ENCODE measurements around the gene BTAF1. TPM values are rescaled to one million over a fixed set of nuclear protein-coding genes. Genes with fewer than 3 reads are reported as not detected.

The BTAF1 gene
- total RNA-seq, 1 donor from 2014 or later, result 67.1 TPM

DNA sequence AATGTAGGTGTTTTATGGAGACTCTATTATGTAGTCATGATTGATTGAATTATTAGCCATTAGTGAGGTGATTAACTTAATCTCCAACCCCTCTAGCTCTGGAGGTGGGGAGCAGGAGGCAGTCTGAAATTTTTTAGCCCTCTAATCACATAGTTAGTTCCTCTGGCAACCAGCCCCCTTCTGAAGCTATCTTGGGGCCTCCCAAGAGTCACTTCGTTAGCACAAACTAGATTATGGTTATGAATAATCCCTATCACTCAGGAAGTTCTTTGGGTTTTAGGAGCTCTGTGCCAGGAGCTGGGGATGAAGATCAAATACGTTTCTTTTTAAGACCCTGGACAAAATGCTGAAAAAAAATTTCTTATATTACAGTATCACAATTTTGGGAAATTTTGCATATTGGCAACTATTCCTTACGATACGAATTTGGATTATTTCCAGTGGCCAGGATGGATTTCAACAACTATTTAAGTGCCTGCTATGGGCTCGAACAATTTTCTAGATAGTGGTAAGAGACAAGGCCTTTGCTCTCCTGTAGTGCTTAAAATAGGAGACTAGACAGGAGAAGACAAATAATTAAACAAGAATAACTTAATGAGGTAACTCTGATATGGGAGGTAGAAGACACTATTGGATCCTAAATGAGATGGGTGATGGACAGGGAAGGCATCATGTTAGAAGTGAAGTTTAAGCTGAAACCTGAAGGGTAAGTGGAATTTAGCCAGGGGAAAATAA lies 52.9 kb downstream of the BTAF1 start:
- Mint-ChIP-seq H3K27ac (peak overlapping the region; percentile 93), H3K4me3 (no peak overlapping the region), H3K9me3 (peaks cover 7% of the 10 kb centered on the region), H3K27me3 (no peaks in the 10 kb centered on the region), H3K4me1 (peaks cover 36% of the 10 kb centered on the region), H3K36me3 (ENCODE audit: low read depth) (peaks cover 65% of the 10 kb centered on the region)
- DNase-seq, result no peak
- intact Hi-C loops (cut with micrococcal nuclease), result loop anchor here (5.0 kb wide), 1 partner anchor 36 kb away; no protein-coding TSS in a partner anchor

DNA sequence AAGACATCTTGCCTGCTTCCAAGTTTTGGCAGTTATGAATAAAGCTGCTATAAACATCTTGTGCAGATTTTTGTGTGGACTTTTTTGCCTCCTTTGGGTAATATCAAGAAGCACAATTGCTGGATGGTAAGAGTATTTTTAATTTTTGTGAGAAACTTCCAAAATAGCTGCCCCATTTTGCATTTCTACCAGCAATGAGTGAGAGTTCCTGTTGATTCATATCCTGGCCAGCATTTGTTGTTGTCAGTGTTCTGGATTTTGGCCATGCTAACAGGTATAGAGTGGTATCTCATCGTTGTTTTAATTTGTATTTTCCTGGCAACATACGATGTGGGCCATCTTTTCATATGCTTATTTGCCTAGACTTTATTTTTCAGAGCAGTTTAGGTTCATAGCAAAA lies 53.9 kb downstream of the BTAF1 start:
- no peaks in the 10 kb centered on the region for H3K27me3 Mint-ChIP-seq
- H3K36me3 Mint-ChIP-seq (ENCODE audit: low read depth), result peaks cover 63% of the 10 kb centered on the region
- H3K4me1 Mint-ChIP-seq, result peaks cover 36% of the 10 kb centered on the region
- intact Hi-C loops (cut with micrococcal nuclease), result loop anchor here (5.0 kb wide), 1 partner anchor 35 kb away; no protein-coding TSS in a partner anchor
- peaks cover 7% of the 10 kb centered on the region for H3K9me3 Mint-ChIP-seq
- H3K27ac Mint-ChIP-seq, result peak overlapping the region; percentile 34
- H3K4me3 Mint-ChIP-seq, result no peak overlapping the region
- no peak for DNase-seq

DNA sequence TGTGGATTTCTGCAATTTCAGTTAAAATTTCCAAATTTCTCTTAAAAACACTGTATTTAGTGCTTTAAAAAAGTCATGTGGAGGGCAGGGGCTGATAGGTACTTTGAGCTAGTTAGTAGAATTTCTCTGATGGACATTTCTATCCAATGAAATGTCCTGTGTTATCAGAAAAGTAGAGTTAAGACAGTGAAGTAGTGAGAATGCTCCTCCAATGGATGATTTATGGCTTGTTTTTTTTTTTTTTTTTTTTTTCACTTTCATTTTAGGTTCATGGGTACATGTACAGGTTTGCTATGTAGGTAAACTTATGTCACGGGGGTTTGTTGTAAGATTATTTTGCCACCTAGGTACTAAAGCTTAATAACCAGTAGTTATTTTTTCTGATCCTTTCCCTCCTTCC lies 55.0 kb downstream of the BTAF1 start:
- intact Hi-C loops (cut with micrococcal nuclease), result loop anchor here (5.0 kb wide), 1 partner anchor 34 kb away; no protein-coding TSS in a partner anchor
- no peaks in the 10 kb centered on the region for H3K27me3 Mint-ChIP-seq
- H3K9me3 Mint-ChIP-seq, result peaks cover 7% of the 10 kb centered on the region
- H3K27ac Mint-ChIP-seq, result no peak overlapping the region
- peaks cover 68% of the 10 kb centered on the region for H3K36me3 Mint-ChIP-seq (ENCODE audit: low read depth)
- DNase-seq, result no peak
- peaks cover 40% of the 10 kb centered on the region for H3K4me1 Mint-ChIP-seq
- no peak overlapping the region for H3K4me3 Mint-ChIP-seq

GRCh38 chr10:91980319-91980718 lies 56.7 kb downstream of the BTAF1 start:
- no peaks in the 10 kb centered on the region for H3K27me3 Mint-ChIP-seq
- peaks cover 70% of the 10 kb centered on the region for H3K36me3 Mint-ChIP-seq (ENCODE audit: low read depth)
- no peak overlapping the region for H3K4me3 Mint-ChIP-seq
- H3K9me3 Mint-ChIP-seq, result peaks cover 7% of the 10 kb centered on the region
- DNase-seq, result no peak
- intact Hi-C loops (cut with micrococcal nuclease), result no loop called here
- no peak overlapping the region for H3K27ac Mint-ChIP-seq
- H3K4me1 Mint-ChIP-seq, result peaks cover 35% of the 10 kb centered on the region

DNA sequence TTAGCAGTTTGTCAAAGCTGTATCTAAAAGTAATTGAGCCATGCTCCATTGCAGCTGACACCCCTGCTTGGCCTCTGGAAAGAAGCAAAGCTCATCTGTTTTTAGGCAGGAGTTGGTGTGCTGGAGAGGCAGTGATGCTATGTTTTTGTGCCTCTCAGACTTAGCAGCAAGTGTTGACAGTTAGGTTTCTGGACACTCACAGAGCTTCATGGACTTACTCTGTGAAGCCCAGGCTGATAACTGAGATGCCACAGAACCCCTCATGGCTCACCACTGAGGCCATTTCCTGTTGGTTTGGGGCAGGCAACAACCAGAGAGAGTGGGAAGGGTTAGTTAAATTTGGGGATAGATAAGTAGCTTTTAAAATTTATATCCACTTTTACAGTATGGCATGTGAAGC lies 59.8 kb downstream of the BTAF1 start:
- H3K4me3 Mint-ChIP-seq, result no peak overlapping the region

GRCh38 chr10:91987397-91988037 lies 63.9 kb downstream of the BTAF1 start:
- no peak overlapping the region for H3K4me3 Mint-ChIP-seq
- peak overlapping the region; percentile 5 for H3K27ac Mint-ChIP-seq
- peaks cover 64% of the 10 kb centered on the region for H3K36me3 Mint-ChIP-seq (ENCODE audit: low read depth)
- peaks cover 5% of the 10 kb centered on the region for H3K9me3 Mint-ChIP-seq
- peaks cover 29% of the 10 kb centered on the region for H3K4me1 Mint-ChIP-seq
- no peak for DNase-seq
- intact Hi-C loops (cut with micrococcal nuclease), result no loop called here
- no peaks in the 10 kb centered on the region for H3K27me3 Mint-ChIP-seq

More for the DNA sequence above, 59.8 kb downstream of the BTAF1 start:
- Mint-ChIP-seq H3K27me3 (no peaks in the 10 kb centered on the region), H3K27ac (peak overlapping the region; percentile 36), H3K4me1 (peaks cover 29% of the 10 kb centered on the region), H3K36me3 (ENCODE audit: low read depth) (peaks cover 69% of the 10 kb centered on the region), H3K9me3 (peaks cover 8% of the 10 kb centered on the region)
- no peak for DNase-seq
- intact Hi-C loops (cut with micrococcal nuclease), result no loop called here

- peaks cover 45% of the 10 kb centered on the region for H3K36me3 Mint-ChIP-seq (ENCODE audit: low read depth)
- H3K4me3 Mint-ChIP-seq, result no peak overlapping the region
- H3K27me3 Mint-ChIP-seq, result no peaks in the 10 kb centered on the region
- intact Hi-C loops (cut with micrococcal nuclease), result no loop called here
- peaks cover 5% of the 10 kb centered on the region for H3K9me3 Mint-ChIP-seq
- DNase-seq, result no peak
- H3K4me1 Mint-ChIP-seq, result peaks cover 6% of the 10 kb centered on the region
- no peak overlapping the region for H3K27ac Mint-ChIP-seq
Observed at GRCh38 chr10:91992031-91992430, 68.5 kb downstream of the BTAF1 start.

- Mint-ChIP-seq H3K9me3 (no peaks in the 10 kb centered on the region), H3K27ac (no peak overlapping the region), H3K27me3 (no peaks in the 10 kb centered on the region)
Observed at GRCh38 chr10:91996266-91996665, 72.7 kb downstream of the BTAF1 start.

GRCh38 chr10:92001581-92001980 lies 78.0 kb downstream of the BTAF1 start:
- intact Hi-C loops (cut with micrococcal nuclease), result no loop called here
- Mint-ChIP-seq H3K9me3 (no peaks in the 10 kb centered on the region), H3K4me1 (no peaks in the 10 kb centered on the region)

More at GRCh38 chr10:91996266-91996665, 72.7 kb downstream of the BTAF1 start:
- peaks cover 62% of the 10 kb centered on the region for H3K36me3 Mint-ChIP-seq (ENCODE audit: low read depth)
- no peak for DNase-seq
- no peak overlapping the region for H3K4me3 Mint-ChIP-seq
- no peaks in the 10 kb centered on the region for H3K4me1 Mint-ChIP-seq
- intact Hi-C loops (cut with micrococcal nuclease), result no loop called here

GRCh38 chr10:92001995-92002394 lies 78.4 kb downstream of the BTAF1 start:
- Mint-ChIP-seq H3K4me3 (no peak overlapping the region), H3K27me3 (no peaks in the 10 kb centered on the region), H3K4me1 (no peaks in the 10 kb centered on the region), H3K9me3 (no peaks in the 10 kb centered on the region), H3K27ac (no peak overlapping the region), H3K36me3 (ENCODE audit: low read depth) (peaks cover 66% of the 10 kb centered on the region)
- intact Hi-C loops (cut with micrococcal nuclease), result no loop called here
- no peak for DNase-seq

More at GRCh38 chr10:92001581-92001980, 78.0 kb downstream of the BTAF1 start:
- Mint-ChIP-seq H3K27me3 (no peaks in the 10 kb centered on the region), H3K4me3 (no peak overlapping the region), H3K36me3 (ENCODE audit: low read depth) (peaks cover 65% of the 10 kb centered on the region), H3K27ac (no peak overlapping the region)
- DNase-seq, result no peak

GRCh38 chr10:92003258-92003657 lies 79.7 kb downstream of the BTAF1 start:
- Mint-ChIP-seq H3K4me3 (no peak overlapping the region), H3K4me1 (no peaks in the 10 kb centered on the region), H3K27me3 (no peaks in the 10 kb centered on the region), H3K9me3 (no peaks in the 10 kb centered on the region), H3K27ac (no peak overlapping the region), H3K36me3 (ENCODE audit: low read depth) (peaks cover 59% of the 10 kb centered on the region)
- intact Hi-C loops (cut with micrococcal nuclease), result no loop called here
- no peak for DNase-seq

GRCh38 chr10:92005978-92006377 lies 82.4 kb downstream of the BTAF1 start:
- Mint-ChIP-seq H3K9me3 (peaks cover 4% of the 10 kb centered on the region), H3K36me3 (ENCODE audit: low read depth) (peaks cover 54% of the 10 kb centered on the region), H3K4me1 (peaks cover 9% of the 10 kb centered on the region), H3K27me3 (no peaks in the 10 kb centered on the region), H3K27ac (no peak overlapping the region), H3K4me3 (no peak overlapping the region)
- DNase-seq, result no peak
- intact Hi-C loops (cut with micrococcal nuclease), result no loop called here

DNA sequence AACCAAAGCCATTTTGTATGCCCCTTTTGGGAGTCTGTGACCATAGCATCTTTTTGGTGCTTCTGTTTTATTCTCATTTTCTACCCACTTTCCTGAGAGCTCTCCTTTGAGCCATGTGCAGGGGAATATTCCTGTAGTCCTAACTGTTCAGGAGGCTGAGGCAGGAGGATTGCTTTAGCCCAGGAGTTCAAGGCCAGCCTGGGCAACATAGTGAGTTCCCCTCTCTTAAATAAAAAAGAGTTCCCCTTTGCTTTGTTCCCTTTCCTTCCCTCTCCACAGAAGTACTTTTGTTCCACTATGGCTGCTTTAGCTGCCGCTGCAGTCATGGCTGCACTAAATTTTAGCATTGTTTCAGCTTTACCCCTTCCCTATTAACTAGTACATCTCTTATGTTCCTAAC lies 85.9 kb downstream of the BTAF1 start:
- peaks cover 4% of the 10 kb centered on the region for H3K9me3 Mint-ChIP-seq
- peaks cover 15% of the 10 kb centered on the region for H3K4me1 Mint-ChIP-seq
- H3K4me3 Mint-ChIP-seq, result no peak overlapping the region
- H3K27me3 Mint-ChIP-seq, result no peaks in the 10 kb centered on the region
- intact Hi-C loops (cut with micrococcal nuclease), result no loop called here
- no peak for DNase-seq
- H3K36me3 Mint-ChIP-seq (ENCODE audit: low read depth), result peaks cover 54% of the 10 kb centered on the region
- H3K27ac Mint-ChIP-seq, result no peak overlapping the region

GRCh38 chr10:92010047-92010735 lies 86.6 kb downstream of the BTAF1 start:
- Mint-ChIP-seq H3K27ac (peak overlapping the region; percentile 10), H3K9me3 (peaks cover 4% of the 10 kb centered on the region), H3K4me3 (no peak overlapping the region), H3K27me3 (no peaks in the 10 kb centered on the region), H3K4me1 (peaks cover 15% of the 10 kb centered on the region), H3K36me3 (ENCODE audit: low read depth) (peaks cover 53% of the 10 kb centered on the region)
- no peak for DNase-seq
- intact Hi-C loops (cut with micrococcal nuclease), result loop anchor here (5.0 kb wide), 1 partner anchor 33 kb away; no protein-coding TSS in a partner anchor

Measured in activated CD4-positive, alpha-beta T cell treated with anti-CD3 and anti-CD28 coated beads, Interleukin-2, amount 10 ng/mL, durations not matched to agents 24 days and 14 days (primary cell).